Hair follicle dermal papilla cell (primary cell): ENCODE measurements around the gene TBCK. TPM values are rescaled to one million over a fixed set of nuclear protein-coding genes. Genes with fewer than 3 reads are reported as not detected.

Experiments
- total RNA-seq: library from RNA; depleted of rRNA; stranded (reverse); fragments of >200 nt; gene quantifications from 2 replicates; pipeline ENCODE4 v1.2.3, GENCODE V29; 2012

TBCK gene
- 64.1 and 83.2 TPM in 2 replicates for total RNA-seq

GRCh38 chr4:106315968-106316772 lies at the start of gene TBCK, which contains the start of gene AIMP1:
Gene TBCK (minus strand): TSS chr4:106316209. CDS start chr4:106308960, 7,249 bp downstream.
Gene AIMP1 (plus strand): TSS chr4:106316550. CDS start chr4:106325010, 8,460 bp downstream.

Other genes starting within 250 kb of the TBCK start
- 33.1 and 49.4 TPM in 2 replicates for gene AIMP1, start 341 bp upstream of the TBCK start, total RNA-seq
- gene GIMD1, start 52.6 kb upstream of the TBCK start, total RNA-seq, result 0.12 TPM in 1 of 2 replicates, not detected in the other